ENCODE data around the gene WDR20. TPM values are rescaled to one million over a fixed set of nuclear protein-coding genes. Genes with fewer than 3 reads are reported as not detected.

Gene WDR20, protein sequence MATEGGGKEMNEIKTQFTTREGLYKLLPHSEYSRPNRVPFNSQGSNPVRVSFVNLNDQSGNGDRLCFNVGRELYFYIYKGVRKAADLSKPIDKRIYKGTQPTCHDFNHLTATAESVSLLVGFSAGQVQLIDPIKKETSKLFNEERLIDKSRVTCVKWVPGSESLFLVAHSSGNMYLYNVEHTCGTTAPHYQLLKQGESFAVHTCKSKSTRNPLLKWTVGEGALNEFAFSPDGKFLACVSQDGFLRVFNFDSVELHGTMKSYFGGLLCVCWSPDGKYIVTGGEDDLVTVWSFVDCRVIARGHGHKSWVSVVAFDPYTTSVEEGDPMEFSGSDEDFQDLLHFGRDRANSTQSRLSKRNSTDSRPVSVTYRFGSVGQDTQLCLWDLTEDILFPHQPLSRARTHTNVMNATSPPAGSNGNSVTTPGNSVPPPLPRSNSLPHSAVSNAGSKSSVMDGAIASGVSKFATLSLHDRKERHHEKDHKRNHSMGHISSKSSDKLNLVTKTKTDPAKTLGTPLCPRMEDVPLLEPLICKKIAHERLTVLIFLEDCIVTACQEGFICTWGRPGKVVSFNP
- polyA plus RNA-seq, result 10 to 100 TPM; 14.6 to 33.1 (median 23.3) TPM
- long read RNA-seq, donor 1, result 0 reads
- long read RNA-seq, donor 2, partial matches to known transcripts, result 0 of 2 reads
- long read RNA-seq, donor 2, other reads (novel, unspliced or antisense), result 0 of 2 reads
- long read RNA-seq, donor 3, result 0 reads
- long read RNA-seq, donor 4, result 0 reads
- long read RNA-seq, donor 5, result 0 reads
- long read RNA-seq, donor 6, partial matches to known transcripts, result 0 of 6 reads
- long read RNA-seq, donor 6, other reads (novel, unspliced or antisense), result 0 of 6 reads
- long read RNA-seq, donor 7, result 0 reads
- long read RNA-seq, donor 8, result 0 reads
- long read RNA-seq, donor 9, partial matches to known transcripts, result 0 of 1 reads
- long read RNA-seq, donor 9, other reads (novel, unspliced or antisense), result 0 of 1 reads
- long read RNA-seq, donor 10, transcript WDR20-204 (3 exons, 2,391 nt), result major isoform, 8 of 17 reads
- long read RNA-seq, donor 10, partial matches to known transcripts, result 8 of 17 reads
- long read RNA-seq, donor 10, other reads (novel, unspliced or antisense), result 0 of 17 reads

DNA sequence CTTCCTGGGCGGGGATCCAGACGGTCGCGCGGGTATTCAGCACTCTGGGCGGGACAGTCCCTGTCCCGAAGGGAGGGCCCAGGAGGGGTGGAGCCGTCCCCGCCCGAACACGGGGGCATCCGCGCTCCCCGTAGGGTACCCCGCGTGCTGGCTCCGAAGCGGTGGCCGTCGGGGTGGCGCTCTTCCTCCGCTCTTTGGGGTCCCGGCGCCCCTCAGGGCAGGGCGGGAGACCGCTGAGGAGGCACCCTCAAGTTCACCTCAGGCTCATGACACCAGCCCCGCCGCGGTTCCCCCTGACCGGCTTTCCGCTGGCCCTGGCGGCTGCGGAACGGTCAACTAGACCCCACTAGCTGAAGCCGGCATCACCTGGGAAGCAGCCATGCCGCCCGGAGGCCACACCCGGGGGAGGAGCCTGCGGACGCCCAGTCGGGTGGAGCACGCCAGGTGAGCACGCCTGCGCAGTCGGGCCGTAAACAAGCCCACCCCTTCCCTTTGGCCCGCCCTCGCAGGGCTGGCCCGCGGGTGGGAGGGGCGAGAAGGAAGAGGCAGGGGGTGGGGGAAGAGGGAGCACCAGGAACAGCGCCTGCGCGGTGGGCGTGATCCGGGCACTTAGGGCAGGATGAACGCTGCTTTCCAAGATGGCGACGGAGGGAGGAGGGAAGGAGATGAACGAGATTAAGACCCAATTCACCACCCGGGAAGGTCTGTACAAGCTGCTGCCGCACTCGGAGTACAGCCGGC, at the start of gene WDR20:
TSS of gene WDR20 (plus strand) at position 612 of the 741 bp plus-strand sequence. CDS start at position 639, 27 bp downstream.
- Histone ChIP-seq H3K4me1 (ENCODE audit: control insufficient read depth in 3 of 3, insufficient read depth in 2 of 3, low read depth in 1 of 3, low read length in 2 of 3) (peaks cover 0 to 4% (median 0%) of the 10 kb centered on the region in 3 donors), H3K36me3 (ENCODE audit: control insufficient read depth in 3 of 3, insufficient read depth in 2 of 3, low read depth in 1 of 3, low read length in 3 of 3) (peaks cover 0 to 4% (median 3%) of the 10 kb centered on the region in 3 donors), H3K27me3 (ENCODE audit: control insufficient read depth in 3 of 3, insufficient read depth in 3 of 3, low read length in 3 of 3) (no peaks in the 10 kb centered on the region), H3K4me3 (ENCODE audit: low read depth in 1 of 3, low read length in 3 of 3) (peak within 1 kb of the TSS; percentile 90 to 98 (median 95)), H3K9me3 (ENCODE audit: control insufficient read depth in 2 of 2, insufficient read depth in 1 of 2, low read depth in 1 of 2, low read length in 1 of 2) (no peaks in the 10 kb centered on the region), H3K27ac (ENCODE audit: low read depth in 1 of 3, low read length in 2 of 3) (peak within 1 kb of the TSS; percentile 75 to 82 (median 82))
- WGBS, 3 donors, result 0% methylated on average over 46 to 64 of the region's 64 CpGs
- FAIRE-seq (no peak), DNase-seq (peak; percentile 99)

- no peak overlapping the region for H3K4me3 ChIP-seq (ENCODE audit: low read depth in 1 of 3, low read length in 3 of 3)
- no peak for FAIRE-seq
- no peaks in the 10 kb centered on the region for H3K27me3 ChIP-seq (ENCODE audit: control insufficient read depth in 3 of 3, insufficient read depth in 3 of 3, low read length in 3 of 3)
- peaks cover 0 to 9% (median 1%) of the 10 kb centered on the region in 3 donors for H3K4me1 ChIP-seq (ENCODE audit: control insufficient read depth in 3 of 3, insufficient read depth in 2 of 3, low read depth in 1 of 3, low read length in 2 of 3)
- 86 to 90% (median 89%) methylated on average over 3 of the region's 3 CpGs for WGBS, 3 donors
- H3K9me3 ChIP-seq (ENCODE audit: control insufficient read depth in 2 of 2, insufficient read depth in 1 of 2, low read depth in 1 of 2, low read length in 1 of 2), result no peaks in the 10 kb centered on the region
- H3K27ac ChIP-seq (ENCODE audit: low read depth in 1 of 3, low read length in 2 of 3), result no peak overlapping the region
- no peaks in the 10 kb centered on the region for H3K36me3 ChIP-seq (ENCODE audit: control insufficient read depth in 3 of 3, insufficient read depth in 2 of 3, low read depth in 1 of 3, low read length in 3 of 3)
- DNase-seq, result no peak
Observed at GRCh38 chr14:102090713-102091112, 49.0 kb upstream of the WDR20 start.

DNA sequence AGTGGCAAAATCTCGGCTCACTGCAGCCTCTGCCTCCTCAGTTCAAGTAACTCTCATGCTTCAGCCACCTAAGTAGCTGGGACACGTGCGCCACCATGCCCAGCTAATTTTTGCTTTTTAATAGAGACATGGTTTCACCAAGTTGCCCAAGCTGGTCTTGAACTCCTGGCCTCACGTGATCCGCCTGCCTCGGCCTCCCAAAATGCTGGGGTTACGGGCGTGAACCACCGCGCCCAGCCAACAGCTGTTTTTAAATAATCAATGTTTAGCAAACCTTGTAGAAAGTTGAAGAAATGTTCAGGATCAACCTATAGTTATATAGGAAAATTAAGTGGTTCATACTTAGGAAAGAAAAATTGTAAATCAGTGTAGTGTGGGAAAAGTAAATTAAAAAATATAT, 46.9 kb upstream of the WDR20 start:
- H3K9me3 ChIP-seq (ENCODE audit: control insufficient read depth in 2 of 2, insufficient read depth in 1 of 2, low read depth in 1 of 2, low read length in 1 of 2), result no peaks in the 10 kb centered on the region
- DNase-seq, result no peak
- H3K4me1 ChIP-seq (ENCODE audit: control insufficient read depth in 3 of 3, insufficient read depth in 2 of 3, low read depth in 1 of 3, low read length in 2 of 3), result peaks cover 0 to 22% (median 1%) of the 10 kb centered on the region in 3 donors
- H3K27me3 ChIP-seq (ENCODE audit: control insufficient read depth in 3 of 3, insufficient read depth in 3 of 3, low read length in 3 of 3), result no peaks in the 10 kb centered on the region
- H3K36me3 ChIP-seq (ENCODE audit: control insufficient read depth in 3 of 3, insufficient read depth in 2 of 3, low read depth in 1 of 3, low read length in 3 of 3), result peaks cover 0 to 3% (median 0%) of the 10 kb centered on the region in 3 donors
- WGBS, 3 donors, result 92 to 95% (median 94%) methylated on average over 10 of the region's 10 CpGs
- no peak overlapping the region for H3K4me3 ChIP-seq (ENCODE audit: low read depth in 1 of 3, low read length in 3 of 3)
- no peak for FAIRE-seq
- H3K27ac ChIP-seq (ENCODE audit: low read depth in 1 of 3, low read length in 2 of 3), result no peak overlapping the region

- peaks cover 0 to 3% (median 0%) of the 10 kb centered on the region in 3 donors for H3K36me3 ChIP-seq (ENCODE audit: control insufficient read depth in 3 of 3, insufficient read depth in 2 of 3, low read depth in 1 of 3, low read length in 3 of 3)
- no peaks in the 10 kb centered on the region for H3K27me3 ChIP-seq (ENCODE audit: control insufficient read depth in 3 of 3, insufficient read depth in 3 of 3, low read length in 3 of 3)
- FAIRE-seq (no peak), DNase-seq (no peak)
- WGBS, 3 donors, result 55 to 59% (median 55%) methylated on average over 7 of the region's 7 CpGs
- no peaks in the 10 kb centered on the region for H3K9me3 ChIP-seq (ENCODE audit: control insufficient read depth in 2 of 2, insufficient read depth in 1 of 2, low read depth in 1 of 2, low read length in 1 of 2)
- H3K4me1 ChIP-seq (ENCODE audit: control insufficient read depth in 3 of 3, insufficient read depth in 2 of 3, low read depth in 1 of 3, low read length in 2 of 3), result peaks cover 0 to 15% (median 0%) of the 10 kb centered on the region in 3 donors
- H3K27ac ChIP-seq (ENCODE audit: low read depth in 1 of 3, low read length in 2 of 3), result no peak overlapping the region
- H3K4me3 ChIP-seq (ENCODE audit: low read depth in 1 of 3, low read length in 3 of 3), result no peak overlapping the region
Observed at GRCh38 chr14:102094101-102094500, 45.6 kb upstream of the WDR20 start.

DNA sequence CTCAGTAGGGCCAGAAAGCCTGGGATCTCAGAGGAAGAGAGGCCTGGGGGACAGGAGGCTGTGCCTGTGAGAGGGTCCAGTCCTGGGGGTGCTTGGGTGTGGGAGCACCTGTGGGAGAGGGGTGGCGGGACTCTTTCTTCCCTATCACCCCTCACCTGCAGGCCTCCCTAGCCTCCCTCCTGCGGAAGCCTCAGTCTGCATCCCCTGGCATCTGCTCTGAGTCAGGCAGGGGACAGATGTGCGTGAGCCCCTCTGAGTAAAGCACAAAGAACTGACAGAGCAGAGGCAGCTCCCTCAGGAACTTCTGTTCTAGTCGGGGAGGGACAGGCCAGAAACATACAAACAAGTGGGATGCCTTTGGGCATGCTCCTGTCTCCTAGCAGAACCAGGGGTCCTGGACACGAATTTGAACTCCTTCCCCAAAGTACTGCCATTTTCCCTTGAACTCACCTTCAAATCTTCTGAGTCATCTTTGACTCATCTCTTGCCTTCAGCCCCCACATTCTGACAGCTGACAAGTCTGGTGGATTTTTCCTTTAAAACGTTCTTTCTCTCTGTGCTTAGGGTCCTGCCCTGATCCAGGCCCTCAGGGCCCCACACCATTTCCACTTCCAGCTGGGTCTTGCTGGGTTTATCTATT, 44.3 kb upstream of the WDR20 start:
- Histone ChIP-seq H3K4me3 (ENCODE audit: low read depth in 1 of 3, low read length in 3 of 3) (no peak overlapping the region), H3K9me3 (ENCODE audit: control insufficient read depth in 2 of 2, insufficient read depth in 1 of 2, low read depth in 1 of 2, low read length in 1 of 2) (no peaks in the 10 kb centered on the region), H3K36me3 (ENCODE audit: control insufficient read depth in 3 of 3, insufficient read depth in 2 of 3, low read depth in 1 of 3, low read length in 3 of 3) (peaks cover 0 to 3% (median 0%) of the 10 kb centered on the region in 3 donors), H3K27me3 (ENCODE audit: control insufficient read depth in 3 of 3, insufficient read depth in 3 of 3, low read length in 3 of 3) (no peaks in the 10 kb centered on the region), H3K27ac (ENCODE audit: low read depth in 1 of 3, low read length in 2 of 3) (no peak overlapping the region), H3K4me1 (ENCODE audit: control insufficient read depth in 3 of 3, insufficient read depth in 2 of 3, low read depth in 1 of 3, low read length in 2 of 3) (peaks cover 0 to 15% (median 0%) of the 10 kb centered on the region in 3 donors)
- DNase-seq (no peak), FAIRE-seq (no peak)
- 85 to 89% (median 85%) methylated on average over 5 to 6 of the region's 6 CpGs for WGBS, 3 donors

GRCh38 chr14:102095871-102096568, 43.7 kb upstream of the WDR20 start:
- FAIRE-seq (no peak), DNase-seq (no peak)
- H3K36me3 ChIP-seq (ENCODE audit: control insufficient read depth in 3 of 3, insufficient read depth in 2 of 3, low read depth in 1 of 3, low read length in 3 of 3), result peaks cover 0 to 3% (median 0%) of the 10 kb centered on the region in 3 donors
- H3K27ac ChIP-seq (ENCODE audit: low read depth in 1 of 3, low read length in 2 of 3), result no peak overlapping the region
- 65 to 66% (median 65%) methylated on average over 8 of the region's 8 CpGs for WGBS, 3 donors
- H3K9me3 ChIP-seq (ENCODE audit: control insufficient read depth in 2 of 2, insufficient read depth in 1 of 2, low read depth in 1 of 2, low read length in 1 of 2), result no peaks in the 10 kb centered on the region
- H3K27me3 ChIP-seq (ENCODE audit: control insufficient read depth in 3 of 3, insufficient read depth in 3 of 3, low read length in 3 of 3), result no peaks in the 10 kb centered on the region
- H3K4me1 ChIP-seq (ENCODE audit: control insufficient read depth in 3 of 3, insufficient read depth in 2 of 3, low read depth in 1 of 3, low read length in 2 of 3), result peaks cover 0 to 15% (median 0%) of the 10 kb centered on the region in 3 donors
- no peak overlapping the region for H3K4me3 ChIP-seq (ENCODE audit: low read depth in 1 of 3, low read length in 3 of 3)

DNA sequence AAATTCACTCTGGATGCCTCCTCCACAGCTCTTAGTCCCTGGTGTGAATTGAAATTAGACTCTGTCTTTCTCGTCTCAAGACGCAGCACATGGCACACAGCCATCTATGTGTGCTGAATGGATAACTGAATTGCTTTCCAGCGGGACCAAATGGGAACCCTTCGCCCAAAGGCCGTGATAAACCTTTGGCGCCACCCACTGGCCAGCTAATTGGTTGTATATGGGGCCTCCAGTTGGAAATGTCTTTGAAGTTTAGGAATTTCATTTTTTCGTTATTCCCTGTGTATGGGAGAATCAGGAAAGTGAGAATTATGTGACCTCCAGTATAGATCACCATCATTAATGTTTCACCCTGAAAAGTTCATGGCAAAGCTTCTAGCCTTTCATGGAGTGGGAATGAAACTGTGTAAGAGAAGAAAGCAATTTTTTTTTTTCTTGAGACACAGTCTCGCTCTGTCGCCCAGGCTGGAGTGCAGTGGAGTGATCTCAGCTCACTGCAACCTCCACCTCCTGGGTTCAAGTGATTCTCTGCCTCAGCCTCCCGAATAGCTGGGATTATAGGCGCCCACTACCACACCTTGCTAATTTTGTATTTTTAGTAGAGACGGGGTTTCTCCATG, 43.0 kb upstream of the WDR20 start:
- Histone ChIP-seq H3K36me3 (ENCODE audit: control insufficient read depth in 3 of 3, insufficient read depth in 2 of 3, low read depth in 1 of 3, low read length in 3 of 3) (peaks cover 0 to 7% (median 0%) of the 10 kb centered on the region in 3 donors), H3K4me3 (ENCODE audit: low read depth in 1 of 3, low read length in 3 of 3) (no peak overlapping the region), H3K27ac (ENCODE audit: low read depth in 1 of 3, low read length in 2 of 3) (no peak overlapping the region), H3K9me3 (ENCODE audit: control insufficient read depth in 2 of 2, insufficient read depth in 1 of 2, low read depth in 1 of 2, low read length in 1 of 2) (no peaks in the 10 kb centered on the region), H3K4me1 (ENCODE audit: control insufficient read depth in 3 of 3, insufficient read depth in 2 of 3, low read depth in 1 of 3, low read length in 2 of 3) (peaks cover 0 to 15% (median 0%) of the 10 kb centered on the region in 3 donors), H3K27me3 (ENCODE audit: control insufficient read depth in 3 of 3, insufficient read depth in 3 of 3, low read length in 3 of 3) (no peaks in the 10 kb centered on the region)
- DNase-seq (peak; percentile 82 to 87), FAIRE-seq (no peak)
- 35 to 38% (median 36%) methylated on average over 12 of the region's 12 CpGs for WGBS, 3 donors
